Esophagus squamous epithelium (tissue), 5 donors: ENCODE data around the gene TALDO1. TPM values are rescaled to one million over a fixed set of nuclear protein-coding genes. Genes with fewer than 3 reads are reported as not detected.
A peak's percentile ranks its signal among the peaks of the same experiment; 100 is the strongest.

Source experiments
- DNase-seq: peaks from one replicate; lab custom pipeline; 2025; lab: John Stamatoyannopoulos, UW
- H3K27ac ChIP-seq, 4 donors: fragments of 200-600 bp; sonication (generic); one replicate each; pipeline ENCODE4 v1.5.1; 2016 to 2019; ENCODE audit warnings: mild to moderate bottlenecking in 1 of 4
- H3K27me3 ChIP-seq, 4 donors: fragments of 200-600 bp; sonication (generic); 1 replicate in 3 of 4; 2 replicates in 1 of 4; pipeline versions ENCODE4 v1.5.1 to v1.6.0; 2017 to 2021; ENCODE audit warnings: antibody characterized with exemption in 1 of 4
- H3K36me3 ChIP-seq, 3 donors: fragments of 200-600 bp; sonication (generic); one replicate each; pipeline ENCODE4 v1.5.1; 2016 to 2019
- H3K4me1 ChIP-seq, 3 donors: fragments of 200-600 bp; sonication (generic); one replicate each; pipeline ENCODE4 v1.5.1; 2017 to 2019
- H3K4me3 ChIP-seq, 4 donors: fragments of 200-600 bp; sonication (generic); 1 replicate in 3 of 4; 2 replicates in 1 of 4; pipeline ENCODE4 v1.5.1; 2016 to 2019; ENCODE audit warnings: mild to moderate bottlenecking in 2 of 4, moderate library complexity in 1 of 4
- H3K9me3 ChIP-seq, 3 donors: fragments of 200-600 bp; sonication (generic); one replicate each; pipeline ENCODE4 v1.5.1; 2016 to 2019
- POLR2A ChIP-seq, 4 donors: fragments of 450-650 bp; IDR thresholded peaks; one replicate each; pipeline ENCODE4 v1.6.1; 2017; ENCODE audit warnings: antibody characterized with exemption in 4 of 4, mild to moderate bottlenecking in 4 of 4, moderate library complexity in 3 of 4
- WGBS, 2 donors: methylation state at CpG; one replicate each; pipeline ENCODE4 v1.1.5; 2018; 5-methylcytosine and 5-hydroxymethylcytosine counted together
- intact Hi-C: fragments of 100-400 bp; cut with DNase I; formaldehyde crosslinking; loops from one replicate; pipeline ENCODE4 v1.15.0; 2022
- total RNA-seq, 4 donors: library from RNA; depleted of rRNA; stranded (reverse); fragments of >200 nt; gene quantifications; one replicate each; pipeline ENCODE4 v1.1.0, GENCODE V29; 2016
- TF ChIP-seq, protein P1 (sequence below), 6 experiments: fragments of 450-650 bp in 4 of 6; fragments of 200-600 bp in 2 of 6; sonication (generic) in 2 of 6; IDR thresholded peaks; one replicate each; pipeline ENCODE4 v1.5.1; 2016 to 2019; ENCODE audit warnings: antibody characterized with exemption in 6 of 6, mild to moderate bottlenecking in 4 of 6, moderate library complexity in 4 of 6
- donor health status: DM: yes; HTN: yes; CAD: no.

TALDO1 gene
- total RNA-seq, 4 donors from 2014 or later = 311 to 629 (median 504) TPM

DNA sequence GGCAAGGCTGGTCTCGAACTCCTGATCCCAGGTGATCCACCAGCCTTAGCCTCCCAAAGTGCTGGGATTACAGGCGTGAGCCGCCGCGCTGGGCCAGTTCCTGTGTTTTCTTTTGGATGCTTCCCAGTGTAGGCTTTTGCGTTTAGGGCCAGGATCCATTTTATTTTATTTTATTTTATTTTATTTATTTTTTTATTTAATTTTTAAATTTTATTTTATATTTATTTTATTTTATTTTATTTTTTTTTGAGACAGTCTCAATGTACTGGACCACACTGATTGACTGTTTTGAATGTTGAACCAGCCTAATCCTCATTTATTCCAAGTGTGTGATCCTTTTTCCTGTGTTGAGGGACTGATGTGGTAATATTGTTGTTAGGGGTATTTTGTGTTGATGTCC is 32.8 kb upstream of the TALDO1 start:
- WGBS, 2 donors = 94 to 96% methylated on average over 6 of the region's 6 CpGs

DNA sequence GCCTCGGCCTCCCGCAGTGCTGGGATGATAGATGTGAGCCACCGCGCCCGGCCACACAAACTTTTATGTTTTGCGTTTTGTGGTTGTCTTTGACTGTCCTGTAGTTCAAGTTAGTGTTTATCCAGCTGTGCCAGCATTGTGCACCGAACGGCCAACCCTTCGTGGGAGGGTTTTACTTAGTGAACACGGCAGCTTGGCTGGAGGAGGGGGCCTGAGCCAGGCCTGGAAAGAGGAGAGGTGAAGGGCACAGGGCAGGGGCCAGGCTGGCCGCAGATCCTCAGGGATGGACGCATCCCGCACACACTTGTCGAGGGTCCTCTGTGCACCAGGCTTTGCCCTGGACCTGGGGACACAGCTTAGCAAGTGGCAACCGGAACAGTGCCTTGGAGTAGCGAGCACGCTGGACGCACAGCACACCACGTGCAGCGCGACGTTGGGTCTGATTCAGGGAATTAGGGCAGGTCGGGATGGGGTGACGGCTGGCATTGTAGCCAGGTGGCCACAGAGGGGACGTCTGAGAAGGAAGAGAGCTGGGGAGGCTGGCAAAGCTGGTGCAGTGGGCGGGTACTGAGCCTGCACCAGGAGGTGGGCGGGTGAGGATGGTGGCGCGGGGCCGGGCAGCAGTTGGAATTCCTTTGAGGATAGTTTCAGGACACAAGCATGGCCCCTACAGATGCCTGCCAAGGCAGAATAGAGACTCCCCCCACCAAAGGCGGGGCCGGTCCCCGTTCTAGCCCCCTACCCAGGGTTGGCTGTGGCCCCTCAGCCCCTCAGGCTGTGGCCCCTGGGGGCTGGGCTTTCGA is 27.8 kb upstream of the TALDO1 start:
- no peak overlapping the region for H3K4me3 ChIP-seq
- intact Hi-C loops = loop anchor here (5.0 to 10.0 kb wide), 2 partner anchors 55 to 162 kb away; no protein-coding TSS in a partner anchor
- 72 to 77% methylated on average over 15 to 30 of the region's 34 CpGs for WGBS, 2 donors
- peaks cover 12 to 56% (median 16%) of the 10 kb centered on the region in 3 donors for H3K4me1 ChIP-seq
- TF ChIP-seq, protein P1, sequence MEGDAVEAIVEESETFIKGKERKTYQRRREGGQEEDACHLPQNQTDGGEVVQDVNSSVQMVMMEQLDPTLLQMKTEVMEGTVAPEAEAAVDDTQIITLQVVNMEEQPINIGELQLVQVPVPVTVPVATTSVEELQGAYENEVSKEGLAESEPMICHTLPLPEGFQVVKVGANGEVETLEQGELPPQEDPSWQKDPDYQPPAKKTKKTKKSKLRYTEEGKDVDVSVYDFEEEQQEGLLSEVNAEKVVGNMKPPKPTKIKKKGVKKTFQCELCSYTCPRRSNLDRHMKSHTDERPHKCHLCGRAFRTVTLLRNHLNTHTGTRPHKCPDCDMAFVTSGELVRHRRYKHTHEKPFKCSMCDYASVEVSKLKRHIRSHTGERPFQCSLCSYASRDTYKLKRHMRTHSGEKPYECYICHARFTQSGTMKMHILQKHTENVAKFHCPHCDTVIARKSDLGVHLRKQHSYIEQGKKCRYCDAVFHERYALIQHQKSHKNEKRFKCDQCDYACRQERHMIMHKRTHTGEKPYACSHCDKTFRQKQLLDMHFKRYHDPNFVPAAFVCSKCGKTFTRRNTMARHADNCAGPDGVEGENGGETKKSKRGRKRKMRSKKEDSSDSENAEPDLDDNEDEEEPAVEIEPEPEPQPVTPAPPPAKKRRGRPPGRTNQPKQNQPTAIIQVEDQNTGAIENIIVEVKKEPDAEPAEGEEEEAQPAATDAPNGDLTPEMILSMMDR (IDR thresholded peaks at IDR 0.05) = no peak
- no peak for TF ChIP-seq POLR2A (IDR thresholded peaks at IDR 0.05)
- H3K27ac ChIP-seq = no peak overlapping the region
- peaks cover 0 to 44% (median 3%) of the 10 kb centered on the region in 4 donors for H3K27me3 ChIP-seq
- H3K9me3 ChIP-seq = no peaks in the 10 kb centered on the region
- no peak for DNase-seq
- H3K36me3 ChIP-seq = peaks cover 12 to 71% (median 22%) of the 10 kb centered on the region in 3 donors

More for the DNA sequence above, 32.8 kb upstream of the TALDO1 start:
- Histone ChIP-seq H3K36me3 (peaks cover 0 to 60% (median 8%) of the 10 kb centered on the region in 3 donors), H3K4me3 (no peak overlapping the region), H3K9me3 (no peaks in the 10 kb centered on the region), H3K27me3 (peaks cover 0 to 11% (median 0%) of the 10 kb centered on the region in 4 donors), H3K27ac (no peak overlapping the region), H3K4me1 (peaks cover 0 to 41% (median 13%) of the 10 kb centered on the region in 3 donors)
- no peak for DNase-seq
- no peak for TF ChIP-seq POLR2A (IDR thresholded peaks at IDR 0.05)
- intact Hi-C loops = no loop called here

DNA sequence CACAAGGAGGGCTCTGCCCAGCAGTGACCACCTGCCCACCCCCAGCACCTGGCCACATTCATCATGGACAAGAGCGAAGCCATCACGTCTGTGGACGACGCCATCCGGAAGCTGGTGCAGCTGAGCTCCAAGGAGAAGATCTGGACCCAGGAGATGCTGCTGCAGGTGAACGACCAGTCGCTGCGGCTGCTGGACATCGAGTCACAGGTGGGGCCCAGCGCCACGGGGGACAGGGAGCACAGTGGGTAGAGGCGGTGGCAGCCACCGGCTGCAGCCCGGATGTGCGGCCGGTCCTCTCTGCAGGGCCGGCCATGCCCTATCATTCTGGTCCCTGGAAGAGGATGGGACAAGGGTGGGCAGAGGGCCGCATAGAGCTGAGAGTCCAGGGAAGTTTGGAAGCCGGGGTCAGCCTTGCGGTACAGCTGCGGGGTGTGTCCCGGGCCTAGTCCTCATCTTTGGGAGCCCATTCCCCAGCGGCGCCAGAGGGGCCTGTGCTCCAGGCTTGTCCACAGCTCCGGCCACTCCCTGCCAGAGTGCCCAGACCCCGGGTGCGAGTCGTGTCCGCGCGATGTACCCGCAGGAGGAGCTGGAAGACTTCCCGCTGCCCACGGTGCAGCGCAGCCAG is 27.1 kb upstream of the TALDO1 start:
- no peak for DNase-seq
- intact Hi-C loops = loop anchor here (5.0 to 10.0 kb wide), 2 partner anchors 55 to 163 kb away; no protein-coding TSS in a partner anchor

DNA sequence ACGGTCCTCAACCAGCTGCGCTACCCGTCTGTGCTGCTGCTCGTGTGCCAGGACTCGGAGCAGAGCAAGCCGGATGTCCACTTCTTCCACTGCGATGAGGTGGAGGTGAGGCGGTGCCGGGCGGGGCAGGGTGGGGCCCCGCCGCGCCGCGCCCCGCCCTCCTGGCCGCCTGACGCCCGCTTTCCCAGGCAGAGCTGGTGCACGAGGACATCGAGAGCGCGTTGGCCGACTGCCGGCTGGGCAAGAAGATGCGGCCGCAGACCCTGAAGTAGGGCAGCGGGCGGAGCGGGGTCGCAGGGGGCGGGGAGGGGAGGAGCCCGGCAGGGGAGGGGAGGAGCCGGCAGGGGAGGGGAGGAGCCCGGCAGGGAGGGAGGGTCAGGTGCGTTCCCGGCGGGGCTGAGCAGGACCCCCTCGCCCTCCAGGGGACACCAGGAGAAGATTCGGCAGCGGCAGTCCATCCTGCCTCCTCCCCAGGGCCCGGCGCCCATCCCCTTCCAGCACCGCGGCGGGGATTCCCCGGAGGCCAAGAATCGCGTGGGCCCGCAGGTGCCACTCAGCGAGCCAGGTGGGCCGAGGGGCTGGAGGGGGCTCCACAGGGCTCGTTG is 26.5 kb upstream of the TALDO1 start:
- 21% methylated on average over 6 of the region's 53 CpGs; no CpG with 5 or more reads in 1 of the 2 donors for WGBS, 2 donors
- no peak for DNase-seq
- intact Hi-C loops = loop anchor here (5.0 to 10.0 kb wide), 2 partner anchors 56 to 163 kb away; no protein-coding TSS in a partner anchor
- H3K27ac ChIP-seq = peak overlapping the region in 2 of 4 donors; percentile 3 to 4
- TF ChIP-seq, protein P1 (IDR thresholded peaks at IDR 0.05) = no peak
- no peak for TF ChIP-seq POLR2A (IDR thresholded peaks at IDR 0.05)
- peaks cover 12 to 79% (median 22%) of the 10 kb centered on the region in 3 donors for H3K36me3 ChIP-seq
- no peaks in the 10 kb centered on the region for H3K9me3 ChIP-seq
- peaks cover 0 to 57% (median 3%) of the 10 kb centered on the region in 4 donors for H3K27me3 ChIP-seq
- H3K4me1 ChIP-seq = peaks cover 18 to 69% (median 23%) of the 10 kb centered on the region in 3 donors
- peak overlapping the region in 2 of 4 donors; percentile 20 to 46 for H3K4me3 ChIP-seq

More for the DNA sequence above, 27.1 kb upstream of the TALDO1 start:
- H3K4me3 ChIP-seq = peak overlapping the region in 2 of 4 donors; percentile 20 to 46
- H3K27ac ChIP-seq = no peak overlapping the region
- peaks cover 12 to 63% (median 17%) of the 10 kb centered on the region in 3 donors for H3K4me1 ChIP-seq
- peaks cover 12 to 79% (median 22%) of the 10 kb centered on the region in 3 donors for H3K36me3 ChIP-seq
- TF ChIP-seq, protein P1 (IDR thresholded peaks at IDR 0.05) = no peak
- no peak for TF ChIP-seq POLR2A (IDR thresholded peaks at IDR 0.05)
- no peaks in the 10 kb centered on the region for H3K9me3 ChIP-seq
- H3K27me3 ChIP-seq = peaks cover 0 to 51% (median 3%) of the 10 kb centered on the region in 4 donors
- WGBS, 2 donors = 82 to 90% methylated on average over 3 to 12 of the region's 35 CpGs

DNA sequence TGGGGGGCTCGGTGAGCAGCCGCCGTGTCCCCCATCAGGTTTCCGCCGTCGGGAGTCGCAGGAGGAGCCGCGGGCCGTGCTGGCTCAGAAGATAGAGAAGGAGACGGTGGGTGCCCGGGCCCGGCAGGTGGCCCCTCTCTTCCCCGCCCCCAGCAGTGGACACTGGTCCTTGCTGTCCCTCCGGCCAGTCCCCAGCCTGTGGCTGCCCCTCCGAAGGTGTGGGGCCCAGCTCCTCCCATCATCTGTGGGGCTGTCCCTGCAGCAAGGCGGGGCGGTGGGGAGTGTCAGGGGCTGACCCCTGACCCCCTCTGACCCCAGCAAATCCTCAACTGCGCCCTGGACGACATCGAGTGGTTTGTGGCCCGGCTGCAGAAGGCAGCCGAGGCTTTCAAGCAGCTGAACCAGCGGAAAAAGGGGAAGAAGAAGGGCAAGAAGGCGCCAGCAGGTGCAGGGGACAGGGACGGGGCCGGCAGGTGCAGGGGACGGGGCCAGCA is 26.0 kb upstream of the TALDO1 start:
- 60 to 78% methylated on average over 3 to 6 of the region's 28 CpGs for WGBS, 2 donors
- TF ChIP-seq, protein P1 (IDR thresholded peaks at IDR 0.05) = no peak
- no peak for TF ChIP-seq POLR2A (IDR thresholded peaks at IDR 0.05)
- H3K27ac ChIP-seq = peak overlapping the region in 1 of 4 donors; percentile 3
- intact Hi-C loops = loop anchor here (5.0 to 10.0 kb wide), 2 partner anchors 56 to 164 kb away; no protein-coding TSS in a partner anchor
- no peaks in the 10 kb centered on the region for H3K9me3 ChIP-seq
- peak overlapping the region in 2 of 4 donors; percentile 20 to 46 for H3K4me3 ChIP-seq
- peaks cover 12 to 79% (median 22%) of the 10 kb centered on the region in 3 donors for H3K36me3 ChIP-seq
- no peak for DNase-seq
- peaks cover 0 to 63% (median 3%) of the 10 kb centered on the region in 4 donors for H3K27me3 ChIP-seq
- H3K4me1 ChIP-seq = peaks cover 23 to 73% (median 29%) of the 10 kb centered on the region in 3 donors
